ENCODE results near the gene HGS.
A peak's percentile ranks its signal among the peaks of the same experiment; 100 is the strongest.

The HGS gene

GRCh38 chr17:81687770-81688541 is 4.1 kb downstream of the HGS start:
- DNase-seq, result no peak

GRCh38 chr17:81688616-81689015 is 4.8 kb downstream of the HGS start:
- no peak for DNase-seq

GRCh38 chr17:81690066-81690465 is 6.3 kb downstream of the HGS start:
- no peak for DNase-seq

GRCh38 chr17:81690549-81690948 is 6.7 kb downstream of the HGS start:
- no peak for DNase-seq

- no peak for DNase-seq
These were observed 7.4 kb downstream of the HGS start for GRCh38 chr17:81691196-81691595.

GRCh38 chr17:81691608-81692007 is 7.8 kb downstream of the HGS start:
- DNase-seq, result no peak

GRCh38 chr17:81693509-81694210 is 9.8 kb downstream of the HGS start:
- no peak for DNase-seq

GRCh38 chr17:81694810-81695209 is 11.0 kb downstream of the HGS start:
- DNase-seq, result no peak

GRCh38 chr17:81695211-81695610 is 11.4 kb downstream of the HGS start:
- no peak for DNase-seq

- no peak for DNase-seq
These were observed 12.0 kb downstream of the HGS start for GRCh38 chr17:81695801-81696200.

GRCh38 chr17:81696218-81696941 is 12.6 kb downstream of the HGS start:
- no peak for DNase-seq

- DNase-seq, result no peak
These were observed 13.6 kb downstream of the HGS start for GRCh38 chr17:81697261-81698044.

GRCh38 chr17:81700353-81701287 is 16.8 kb downstream of the HGS start:
- DNase-seq, result no peak

GRCh38 chr17:81701288-81702071 is 17.7 kb downstream of the HGS start:
- peak; percentile 9 for DNase-seq

- DNase-seq, result peak; percentile 90
These were observed 19.3 kb downstream of the HGS start, which contains the start of gene MRPL12 for GRCh38 chr17:81702934-81703746. MRPL12 (plus strand) TSS chr17:81703367; CDS start chr17:81703502, 135 bp downstream.

GRCh38 chr17:81703747-81704654 is 20.2 kb downstream of the HGS start:
- DNase-seq, result peak; percentile 19

GRCh38 chr17:81705518-81706231 is 21.9 kb downstream of the HGS start:
- DNase-seq, result no peak

GRCh38 chr17:81706232-81706611 is 22.4 kb downstream of the HGS start:
- DNase-seq, result no peak
